HG03064 (cell line): Measurements from ENCODE around the gene TAOK2.
"Not testable (repeated sequence)": the region's sequence is repeated elsewhere in the genome, so short reads cannot be mapped to it uniquely, and the experiment has no call there.

ENCODE experiments used
- ATAC-seq: cut with Tn5 transposase; IDR thresholded peaks from one replicate; pipeline ENCODE4 v1.9.1; 2021; ENCODE audit warnings: low read depth; ENCODE audit not compliant: unreplicated experiment

The TAOK2 gene

GRCh38 chr16:30000735-30001631 is 27.3 kb downstream of the TAOK2 start:
- no peak for ATAC-seq

GRCh38 chr16:30002614-30003346 is 29.1 kb downstream of the TAOK2 start:
- ATAC-seq, result no peak

- no peak for ATAC-seq
Observed at GRCh38 chr16:30003670-30004423, 30.2 kb downstream of the TAOK2 start.

GRCh38 chr16:30004424-30004776 is 30.7 kb downstream of the TAOK2 start:
- no peak for ATAC-seq

- ATAC-seq, result no peak
Observed at GRCh38 chr16:30004811-30005242, 31.2 kb downstream of the TAOK2 start.

- ATAC-seq, result no peak
Observed at GRCh38 chr16:30005341-30006094, 31.9 kb downstream of the TAOK2 start.

- ATAC-seq, result no peak
Observed at GRCh38 chr16:30006095-30006473, 32.4 kb downstream of the TAOK2 start.

GRCh38 chr16:30006659-30007377 is 33.1 kb downstream of the TAOK2 start:
- ATAC-seq, result no peak

- ATAC-seq, result no peak
Observed at GRCh38 chr16:30007378-30007895, 33.8 kb downstream of the TAOK2 start.

- ATAC-seq, result no peak
Observed at GRCh38 chr16:30009085-30009862, 35.6 kb downstream of the TAOK2 start.

- ATAC-seq, result no peak
Observed at GRCh38 chr16:30009990-30010843, 36.5 kb downstream of the TAOK2 start.

- ATAC-seq, result no peak
Observed at GRCh38 chr16:30010844-30011713, 37.4 kb downstream of the TAOK2 start, which contains the start of gene DOC2A. Gene DOC2A, minus strand, starts transcription at chr16:30011027. Its CDS starts 805 bp downstream, at chr16:30010222.

GRCh38 chr16:30011714-30012504 is 38.2 kb downstream of the TAOK2 start:
- ATAC-seq, result no peak

GRCh38 chr16:30012598-30012997 is 38.9 kb downstream of the TAOK2 start:
- ATAC-seq, result not testable (repeated sequence)

GRCh38 chr16:30015450-30015849 is 41.8 kb downstream of the TAOK2 start:
- ATAC-seq, result not testable (repeated sequence)
